Measurements from ENCODE around the gene SDR42E1.
"Not testable (repeated sequence)": the region's sequence is repeated elsewhere in the genome, so short reads cannot be mapped to it uniquely, and the experiment has no call there.

Gene SDR42E1

GRCh38 chr16:82037251-82037650 is 26.0 kb upstream of the SDR42E1 start:
- no peak for DNase-seq

- DNase-seq = no peak
Measured at GRCh38 chr16:82034981-82035612, 23.8 kb upstream of the SDR42E1 start, which contains the start of gene HSD17B2. Gene HSD17B2, plus strand, starts transcription at chr16:82035253. Its CDS starts 172 bp downstream, at chr16:82035425.

- no peak for DNase-seq
Measured at GRCh38 chr16:82033683-82034300, 22.5 kb upstream of the SDR42E1 start.

- no peak for DNase-seq
Measured at GRCh38 chr16:82033006-82033405, 21.7 kb upstream of the SDR42E1 start.

- DNase-seq = peak in 4 of 51 donors; percentile 1 to 45 (median 8)
Measured at GRCh38 chr16:82031116-82032084, 20.1 kb upstream of the SDR42E1 start.

GRCh38 chr16:82027629-82028064 is 16.4 kb upstream of the SDR42E1 start:
- DNase-seq = no peak

- DNase-seq = no peak
Measured at GRCh38 chr16:82024883-82025282, 13.6 kb upstream of the SDR42E1 start.

GRCh38 chr16:82024316-82024715 is 13.0 kb upstream of the SDR42E1 start:
- DNase-seq = no peak

- DNase-seq = no peak
Measured at GRCh38 chr16:82023206-82023605, 11.9 kb upstream of the SDR42E1 start.

GRCh38 chr16:82020051-82020450 is 8.8 kb upstream of the SDR42E1 start:
- no peak for DNase-seq

GRCh38 chr16:82019535-82019934 is 8.3 kb upstream of the SDR42E1 start:
- no peak for DNase-seq

- no peak for DNase-seq
Measured at GRCh38 chr16:82017911-82018568, 6.8 kb upstream of the SDR42E1 start.

GRCh38 chr16:82016964-82017363 is 5.7 kb upstream of the SDR42E1 start:
- no peak for DNase-seq

- DNase-seq = no peak
Measured at GRCh38 chr16:82016263-82016662, 5.0 kb upstream of the SDR42E1 start.

GRCh38 chr16:82013139-82013538 is 1.9 kb upstream of the SDR42E1 start:
- DNase-seq = no peak

- DNase-seq = no peak
Measured at GRCh38 chr16:82010649-82011048, 621 bp downstream of the SDR42E1 start.

GRCh38 chr16:82009789-82010188 is 1.5 kb downstream of the SDR42E1 start:
- not testable (repeated sequence) for DNase-seq

GRCh38 chr16:82008957-82009592 is 2.2 kb downstream of the SDR42E1 start:
- DNase-seq = no peak

- no peak for DNase-seq
Measured at GRCh38 chr16:82007189-82007588, 4.1 kb downstream of the SDR42E1 start.

- DNase-seq = no peak
Measured at GRCh38 chr16:82006036-82006435, 5.2 kb downstream of the SDR42E1 start.
